ENCODE measurements around the gene GPX7. TPM values are rescaled to one million over a fixed set of nuclear protein-coding genes. Genes with fewer than 3 reads are reported as not detected.

Gene GPX7
- total RNA-seq, 4 donors from 2014 or later, result 4.8 to 9.1 (median 9.0) TPM

DNA sequence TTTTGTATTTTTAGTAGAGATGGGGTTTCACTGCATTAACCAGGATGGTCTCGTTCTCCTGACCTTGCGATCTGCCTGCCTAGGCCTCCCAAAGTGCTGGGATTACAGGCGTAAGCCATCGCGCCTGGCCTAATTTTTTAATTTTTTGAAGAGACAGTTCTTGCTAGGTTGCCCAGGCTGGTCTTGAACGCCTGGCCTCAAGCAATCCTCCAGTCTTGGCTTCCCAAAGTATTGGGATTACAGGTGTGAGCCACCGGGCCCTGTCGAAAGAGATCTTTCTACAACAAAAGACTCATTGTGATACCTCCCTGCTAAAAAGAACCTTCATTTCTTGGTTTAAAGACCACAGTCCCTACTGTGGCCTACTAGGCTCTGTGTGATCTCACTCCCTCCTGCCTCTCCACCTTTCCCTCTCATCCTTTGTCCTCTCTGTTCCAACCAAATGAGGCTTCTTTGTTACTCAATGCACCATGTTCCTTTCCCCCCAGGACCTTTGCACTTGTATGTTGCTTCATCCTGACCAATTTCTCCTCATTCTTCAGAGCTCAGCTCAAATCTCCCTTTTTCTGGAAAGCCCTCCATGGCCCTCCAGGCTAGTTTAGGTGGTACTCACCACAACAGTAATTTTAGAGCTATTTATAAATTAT lies 1.5 kb upstream of the GPX7 start:
- intact Hi-C loops (cut with DNase I; ENCODE audit: low total_unique reads), result no loop called here
- H3K4me3 ChIP-seq (ENCODE audit: low read depth, poor library complexity, severe bottlenecking), result no peak overlapping the region
- TF ChIP-seq POLR2A (IDR thresholded peaks at IDR 0.05), result no peak
- TF ChIP-seq, protein P1, sequence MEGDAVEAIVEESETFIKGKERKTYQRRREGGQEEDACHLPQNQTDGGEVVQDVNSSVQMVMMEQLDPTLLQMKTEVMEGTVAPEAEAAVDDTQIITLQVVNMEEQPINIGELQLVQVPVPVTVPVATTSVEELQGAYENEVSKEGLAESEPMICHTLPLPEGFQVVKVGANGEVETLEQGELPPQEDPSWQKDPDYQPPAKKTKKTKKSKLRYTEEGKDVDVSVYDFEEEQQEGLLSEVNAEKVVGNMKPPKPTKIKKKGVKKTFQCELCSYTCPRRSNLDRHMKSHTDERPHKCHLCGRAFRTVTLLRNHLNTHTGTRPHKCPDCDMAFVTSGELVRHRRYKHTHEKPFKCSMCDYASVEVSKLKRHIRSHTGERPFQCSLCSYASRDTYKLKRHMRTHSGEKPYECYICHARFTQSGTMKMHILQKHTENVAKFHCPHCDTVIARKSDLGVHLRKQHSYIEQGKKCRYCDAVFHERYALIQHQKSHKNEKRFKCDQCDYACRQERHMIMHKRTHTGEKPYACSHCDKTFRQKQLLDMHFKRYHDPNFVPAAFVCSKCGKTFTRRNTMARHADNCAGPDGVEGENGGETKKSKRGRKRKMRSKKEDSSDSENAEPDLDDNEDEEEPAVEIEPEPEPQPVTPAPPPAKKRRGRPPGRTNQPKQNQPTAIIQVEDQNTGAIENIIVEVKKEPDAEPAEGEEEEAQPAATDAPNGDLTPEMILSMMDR (IDR thresholded peaks at IDR 0.05), result no peak
- 96 to 97% methylated on average over 8 of the region's 8 CpGs for WGBS, 2 donors
- no peak for DNase-seq (ENCODE audit: low spot score in 2 of 2)

DNA sequence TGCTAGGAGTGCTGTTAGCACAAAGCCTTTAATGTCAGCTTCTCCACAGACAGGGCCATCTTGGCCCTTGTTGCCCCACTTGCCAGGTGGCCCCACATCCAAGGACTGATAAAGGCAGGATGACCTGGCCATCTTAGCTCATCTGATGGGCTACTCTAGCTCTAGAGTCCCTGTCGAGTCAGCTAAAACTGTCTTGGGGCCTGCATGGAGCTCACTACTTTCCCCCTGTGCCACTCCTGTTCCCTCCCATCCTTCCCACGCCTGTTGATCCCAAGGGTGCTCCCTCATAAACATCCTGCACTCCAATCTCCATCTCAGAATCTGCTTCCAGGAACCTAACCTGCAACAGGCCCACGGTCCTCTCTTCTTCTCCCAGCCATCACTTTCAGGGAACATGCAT lies 652 bp upstream of the GPX7 start:
- DNase-seq (ENCODE audit: low spot score in 2 of 2), result no peak
- intact Hi-C loops (cut with DNase I; ENCODE audit: low total_unique reads), result no loop called here

DNA sequence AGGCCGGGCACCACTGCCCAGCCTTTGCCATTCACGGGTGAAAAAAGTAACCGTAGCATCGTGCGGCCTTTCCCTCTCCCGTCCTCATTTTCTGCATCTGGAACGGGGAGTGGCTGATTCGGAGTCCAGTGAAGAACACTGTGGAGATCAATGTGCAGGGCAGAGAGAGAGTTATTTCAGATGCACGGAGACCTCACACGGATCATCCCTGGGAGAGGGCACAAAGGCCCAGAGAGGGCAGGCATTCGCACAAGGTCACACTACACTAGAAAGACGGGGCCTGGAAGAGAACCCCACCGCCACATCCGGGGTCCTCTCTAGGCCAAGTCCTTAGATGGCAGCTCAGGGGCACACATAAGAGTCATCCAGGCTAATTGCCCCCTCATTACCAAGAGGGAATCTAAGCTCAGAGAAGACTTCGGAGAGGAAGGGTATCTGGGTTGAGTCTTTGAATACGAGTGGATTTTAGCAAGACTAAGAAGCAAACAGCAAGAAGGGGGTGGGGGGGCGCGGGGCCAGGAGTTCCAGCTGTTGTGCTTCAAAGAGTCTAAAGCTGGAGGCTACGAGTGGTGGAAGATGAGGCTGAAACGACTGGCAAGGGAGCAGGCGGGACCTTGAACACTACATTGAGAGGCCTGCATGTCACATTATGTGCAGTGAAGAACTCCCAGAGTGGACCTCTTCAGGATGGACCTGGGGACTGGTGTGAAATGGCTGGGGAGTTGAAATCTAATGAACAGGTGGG lies 857 bp downstream of the GPX7 start:
- intact Hi-C loops (cut with DNase I; ENCODE audit: low total_unique reads), result no loop called here
- DNase-seq (ENCODE audit: low spot score in 2 of 2), result no peak
- WGBS, 2 donors, result 40 to 42% methylated on average over 21 of the region's 21 CpGs
- H3K4me3 ChIP-seq (ENCODE audit: low read depth, poor library complexity, severe bottlenecking), result peak overlapping the region; percentile 40
- TF ChIP-seq, protein P1 (IDR thresholded peaks at IDR 0.05), result no peak
- TF ChIP-seq POLR2A (IDR thresholded peaks at IDR 0.05), result no peak

More for the DNA sequence above, 652 bp upstream of the GPX7 start:
- no peak overlapping the region for H3K4me3 ChIP-seq (ENCODE audit: low read depth, poor library complexity, severe bottlenecking)
- TF ChIP-seq POLR2A (IDR thresholded peaks at IDR 0.05), result no peak
- TF ChIP-seq, protein P1 (IDR thresholded peaks at IDR 0.05), result no peak
- 65 to 69% methylated on average over 3 of the region's 3 CpGs for WGBS, 2 donors

DNA sequence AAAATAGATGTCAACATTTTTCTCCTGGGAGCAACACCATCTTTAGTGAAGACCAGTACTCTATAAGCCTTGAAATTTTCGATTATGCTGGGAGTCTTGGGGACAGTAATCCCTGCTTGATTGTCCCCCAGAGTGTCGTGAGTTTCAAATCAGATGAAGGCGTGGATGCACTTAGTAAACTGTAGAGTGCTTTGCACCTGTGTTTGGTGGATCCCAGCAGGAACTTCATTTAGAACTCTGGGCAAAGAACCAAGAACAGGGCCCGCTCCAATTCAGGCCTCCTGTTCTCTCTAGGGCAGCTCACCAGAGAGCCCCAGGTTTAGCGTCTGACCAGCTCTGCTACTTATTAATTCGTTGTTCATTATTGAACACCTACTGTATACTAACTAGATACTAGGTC lies 1.5 kb downstream of the GPX7 start:
- WGBS, 2 donors, result 75 to 80% methylated on average over 6 of the region's 6 CpGs
- no peak for DNase-seq (ENCODE audit: low spot score in 2 of 2)
- no peak for TF ChIP-seq POLR2A (IDR thresholded peaks at IDR 0.05)
- TF ChIP-seq, protein P1 (IDR thresholded peaks at IDR 0.05), result no peak
- no peak overlapping the region for H3K4me3 ChIP-seq (ENCODE audit: low read depth, poor library complexity, severe bottlenecking)
- intact Hi-C loops (cut with DNase I; ENCODE audit: low total_unique reads), result no loop called here

DNA sequence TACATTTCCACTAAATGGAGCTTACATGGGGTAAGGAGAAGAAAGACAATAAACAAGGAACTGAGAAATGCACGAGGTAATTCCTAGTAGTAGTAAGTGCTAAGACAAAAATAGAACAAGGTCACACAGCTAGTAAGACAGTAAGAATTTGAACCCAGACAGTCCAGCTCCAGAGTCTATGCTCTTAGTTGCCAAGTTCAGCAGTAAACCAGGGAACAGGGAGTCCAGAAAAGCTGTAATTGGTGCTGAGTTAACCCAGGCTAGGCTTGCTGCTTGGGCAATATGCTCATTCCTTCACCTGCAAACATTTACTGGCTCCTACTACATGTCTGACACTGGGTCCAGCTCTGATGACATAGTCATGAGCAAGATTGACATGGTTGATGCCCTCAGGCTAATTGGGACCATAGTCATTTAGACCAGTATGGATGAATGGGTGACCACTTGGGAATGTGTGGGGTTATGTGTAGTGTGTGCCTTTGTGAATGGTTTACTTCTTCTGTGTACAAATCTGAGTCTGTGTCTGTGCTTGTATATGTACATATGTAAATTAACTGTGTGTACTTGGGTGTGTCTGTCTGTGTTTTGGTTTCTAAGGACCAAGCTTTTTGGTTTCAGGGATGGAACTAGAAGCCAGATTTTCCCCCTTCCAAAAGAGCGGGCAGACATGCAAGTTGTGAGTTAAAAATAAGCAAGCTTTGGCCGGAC lies 2.0 kb downstream of the GPX7 start:
- intact Hi-C loops (cut with DNase I; ENCODE audit: low total_unique reads), result no loop called here
- TF ChIP-seq POLR2A (IDR thresholded peaks at IDR 0.05), result no peak
- TF ChIP-seq, protein P1 (IDR thresholded peaks at IDR 0.05), result no peak
- DNase-seq (ENCODE audit: low spot score in 2 of 2), result no peak
- WGBS, 2 donors, result 29 to 50% methylated on average over 3 of the region's 3 CpGs
- no peak overlapping the region for H3K4me3 ChIP-seq (ENCODE audit: low read depth, poor library complexity, severe bottlenecking)
